Progenitor cell of endocrine pancreas (in vitro differentiated cells): Measurements from ENCODE around the gene SLC6A13. TPM values are rescaled to one million over a fixed set of nuclear protein-coding genes. Genes with fewer than 3 reads are reported as not detected.

Experiments
- DNase-seq: peaks from one replicate; pipeline ENCODE4 v3.0.0; 2021; ENCODE audit warnings: low spot score; ENCODE audit not compliant: unreplicated experiment
- H3K27ac Mint-ChIP-seq: 2 replicates; pipeline ENCODE4 v1.8.0; 2021; ENCODE audit warnings: mild to moderate bottlenecking, moderate library complexity, mixed read lengths
- H3K27me3 Mint-ChIP-seq: 2 replicates; pipeline ENCODE4 v1.8.0; 2021; ENCODE audit warnings: mixed read lengths
- H3K36me3 Mint-ChIP-seq: 2 replicates; pipeline ENCODE4 v1.8.0; 2022; ENCODE audit warnings: mixed read lengths; ENCODE audit not compliant: insufficient read depth
- H3K4me1 Mint-ChIP-seq: 2 replicates; pipeline ENCODE4 v1.8.0; 2021; ENCODE audit warnings: low read depth, mixed read lengths
- H3K4me3 Mint-ChIP-seq: 2 replicates; pipeline ENCODE4 v1.8.0; 2021; ENCODE audit warnings: low read depth, mild to moderate bottlenecking, moderate library complexity, mixed read lengths
- H3K9me3 Mint-ChIP-seq: 2 replicates; pipeline ENCODE4 v1.8.0; 2021; ENCODE audit warnings: low read depth, mixed read lengths
- CTCF ChIP-seq: fragments of 200-600 bp; sonication (generic); IDR thresholded peaks from one replicate; pipeline ENCODE4 v1.5.0; 2021; ENCODE audit warnings: antibody characterized with exemption, mild to moderate bottlenecking; ENCODE audit not compliant: unreplicated experiment
- total RNA-seq: library from RNA; stranded (reverse); gene quantifications from 2 replicates; pipeline ENCODE4 v1.2.1, GENCODE V29; 2021

SLC6A13 gene
- total RNA-seq, 1 donor from 2014 or later = 0.60 TPM

- DNase-seq = no peak
- Mint-ChIP-seq H3K4me3 (no peak overlapping the region), H3K27me3 (peaks cover 61% of the 10 kb centered on the region), H3K36me3 (no peaks in the 10 kb centered on the region), H3K4me1 (peaks cover 2% of the 10 kb centered on the region), H3K9me3 (no peaks in the 10 kb centered on the region), H3K27ac (no peak overlapping the region)
- no peak for TF ChIP-seq CTCF
Measured at GRCh38 chr12:194276-194675, 68.4 kb downstream of the SLC6A13 start.

GRCh38 chr12:193261-193660 lies 69.4 kb downstream of the SLC6A13 start:
- Mint-ChIP-seq H3K4me3 (no peak overlapping the region), H3K27ac (no peak overlapping the region), H3K4me1 (peaks cover 4% of the 10 kb centered on the region), H3K27me3 (peaks cover 65% of the 10 kb centered on the region), H3K9me3 (no peaks in the 10 kb centered on the region), H3K36me3 (no peaks in the 10 kb centered on the region)
- no peak for TF ChIP-seq CTCF
- DNase-seq = no peak

GRCh38 chr12:191541-191940 lies 71.1 kb downstream of the SLC6A13 start:
- H3K27me3 Mint-ChIP-seq = peaks cover 67% of the 10 kb centered on the region
- no peak for DNase-seq
- no peak for TF ChIP-seq CTCF
- no peaks in the 10 kb centered on the region for H3K9me3 Mint-ChIP-seq
- no peak overlapping the region for H3K27ac Mint-ChIP-seq
- peaks cover 4% of the 10 kb centered on the region for H3K4me1 Mint-ChIP-seq
- H3K4me3 Mint-ChIP-seq = no peak overlapping the region
- H3K36me3 Mint-ChIP-seq = no peaks in the 10 kb centered on the region

- Mint-ChIP-seq H3K36me3 (no peaks in the 10 kb centered on the region), H3K4me1 (peaks cover 4% of the 10 kb centered on the region), H3K9me3 (no peaks in the 10 kb centered on the region), H3K27ac (no peak overlapping the region), H3K27me3 (peaks cover 74% of the 10 kb centered on the region), H3K4me3 (no peak overlapping the region)
- DNase-seq = no peak
- TF ChIP-seq CTCF = no peak
Measured at GRCh38 chr12:190881-191280, 71.8 kb downstream of the SLC6A13 start.

DNA sequence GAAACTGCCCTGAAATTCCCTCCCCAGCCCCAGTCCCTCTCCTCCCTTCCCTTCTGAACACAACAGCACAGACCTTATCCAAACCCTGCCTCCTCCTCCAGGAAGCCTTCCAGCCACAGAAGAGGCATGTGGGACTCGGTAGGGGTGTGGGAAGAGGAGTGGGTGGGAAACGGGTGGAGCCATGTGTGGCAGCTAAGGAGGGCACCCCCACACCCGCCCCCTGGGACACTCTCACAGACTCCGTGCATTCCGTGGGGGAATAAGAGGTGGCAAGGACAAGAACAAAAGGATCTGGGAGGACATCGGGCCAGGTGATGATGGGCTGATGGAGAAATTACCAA lies 73.0 kb downstream of the SLC6A13 start:
- Mint-ChIP-seq H3K4me3 (no peak overlapping the region), H3K36me3 (no peaks in the 10 kb centered on the region), H3K27me3 (peaks cover 78% of the 10 kb centered on the region), H3K9me3 (no peaks in the 10 kb centered on the region), H3K4me1 (peaks cover 2% of the 10 kb centered on the region), H3K27ac (no peak overlapping the region)
- no peak for TF ChIP-seq CTCF
- no peak for DNase-seq
